Non-pigmented ciliary epithelial cell (primary cell): ENCODE results near the gene TRPV3.
"Not testable (repeated sequence)": the region's sequence is repeated elsewhere in the genome, so short reads cannot be mapped to it uniquely, and the experiment has no call there.

ENCODE experiments used
- DNase-seq: peaks from one replicate; pipeline ENCODE4 v3.0.0-alpha.2; 2010; ENCODE audit warnings: low read depth

TRPV3 gene

DNA sequence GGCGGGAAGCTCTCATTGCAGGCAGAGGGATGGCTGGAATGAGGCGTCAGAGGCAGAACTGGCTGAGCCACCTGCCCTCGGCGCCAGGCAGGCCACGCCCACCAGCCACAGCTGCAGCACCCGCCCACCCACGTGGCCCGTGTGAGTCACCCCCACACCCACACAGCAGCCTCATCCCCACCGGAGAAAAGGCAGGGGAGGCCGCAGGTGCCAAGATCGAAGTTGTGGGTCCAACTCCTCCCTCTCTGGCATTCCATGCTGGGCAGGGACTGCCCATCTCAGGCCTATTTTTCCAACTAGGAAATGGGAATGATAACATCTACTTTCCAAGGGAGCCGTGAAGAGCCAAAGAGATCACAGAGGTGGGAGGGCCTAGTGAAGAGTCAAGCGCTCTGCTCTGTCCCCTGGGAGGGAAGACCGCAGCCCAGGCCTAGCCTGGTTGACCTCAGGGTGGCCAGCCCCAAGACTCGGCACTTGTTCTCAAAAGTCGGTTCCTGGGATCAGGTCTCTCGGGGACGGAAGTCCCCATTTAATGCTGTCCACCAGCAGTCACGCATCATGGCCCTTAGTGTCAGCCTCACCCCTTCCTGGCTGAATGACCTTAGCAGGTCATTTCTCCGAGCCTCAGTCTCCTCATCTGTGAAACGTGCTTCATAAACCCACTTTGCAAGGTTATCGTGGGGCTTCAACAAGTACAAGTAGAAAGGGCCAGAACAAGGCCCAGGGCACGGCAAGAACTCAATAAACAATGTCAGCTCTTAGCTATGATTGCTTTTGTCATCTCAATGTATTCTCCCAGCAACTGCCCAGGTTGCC lies at the start of gene TRPV3:
Gene TRPV3 (minus strand): TSS at position 45 of the 816 bp plus-strand sequence. CDS start 2,962 bp downstream, outside the sequence.
- DNase-seq, result no peak

DNA sequence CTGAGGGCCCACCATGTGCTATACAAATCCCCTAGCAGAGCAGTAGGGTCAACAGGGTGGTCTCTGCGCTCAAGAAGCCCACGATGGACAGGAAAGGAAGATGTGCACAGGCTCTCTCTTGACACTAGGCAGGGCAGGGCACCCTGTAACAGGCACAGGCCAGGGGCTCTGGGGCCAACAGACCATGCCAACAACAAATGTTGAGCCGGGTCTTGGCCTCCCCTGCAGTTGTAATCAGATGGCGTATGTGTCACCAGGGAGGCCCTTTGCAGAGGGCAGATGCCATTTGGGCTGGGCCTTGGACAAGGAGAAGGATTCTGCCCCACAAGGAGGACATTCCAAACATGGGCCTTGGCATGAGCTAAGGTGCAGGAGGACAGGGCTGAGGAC lies 46.3 kb upstream of the TRPV3 start:
- no peak for DNase-seq

DNA sequence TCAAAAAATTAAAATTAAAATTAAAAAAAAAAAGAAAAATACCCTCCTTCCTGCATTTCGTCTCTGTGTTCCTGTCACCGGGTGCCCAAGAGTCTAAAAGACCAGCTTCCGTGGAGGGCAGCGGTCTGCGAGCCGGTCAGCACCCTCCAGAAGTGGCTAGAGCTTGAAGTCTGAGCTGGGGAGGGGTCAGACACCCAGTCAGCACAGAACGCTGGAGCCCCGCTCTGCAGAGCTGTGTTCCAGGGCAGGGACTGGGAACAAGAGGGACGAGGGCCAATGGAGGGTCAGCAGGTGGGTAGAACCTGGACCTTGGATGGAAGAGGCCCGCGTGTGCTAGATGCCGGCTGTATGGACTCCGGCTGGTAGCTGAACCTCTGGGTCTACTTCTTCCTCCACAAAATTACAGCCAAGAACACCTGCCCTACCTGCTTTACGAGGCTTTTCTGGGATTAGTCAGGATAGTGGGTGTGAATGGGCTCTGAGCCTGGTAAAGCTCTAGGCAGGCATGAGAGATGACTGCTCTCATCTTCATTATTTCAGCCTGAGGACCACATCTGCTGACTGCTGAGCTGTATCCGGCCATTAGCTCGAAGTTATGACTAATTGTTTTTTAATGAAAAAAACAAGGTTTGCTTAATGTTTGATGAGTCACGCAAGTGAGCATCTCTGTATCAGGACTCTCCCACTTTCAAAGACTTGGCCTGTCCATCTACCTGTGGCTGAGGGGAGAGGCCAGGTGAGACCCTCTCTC lies 45.7 kb upstream of the TRPV3 start:
- DNase-seq, result peak; percentile 48

DNA sequence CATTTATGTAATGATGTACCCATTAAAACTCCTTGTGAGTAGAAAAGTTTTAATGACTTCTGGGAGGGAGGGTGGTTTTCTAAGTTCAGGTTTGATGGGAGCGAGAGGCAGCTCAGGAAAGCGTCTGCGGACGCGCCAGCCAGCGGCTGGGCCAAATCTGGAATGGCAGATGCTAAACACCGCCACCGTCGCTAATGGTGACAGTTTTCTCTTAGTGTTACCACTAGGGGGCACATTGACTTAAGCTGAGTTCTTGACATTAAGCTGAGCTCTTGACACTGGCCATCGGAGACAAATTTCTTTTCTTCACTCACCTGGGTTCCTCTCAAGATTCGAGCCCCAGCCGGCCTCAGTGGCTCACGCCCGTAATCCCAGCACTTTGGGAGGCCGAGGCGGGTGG lies 44.9 kb upstream of the TRPV3 start:
- no peak for DNase-seq

DNA sequence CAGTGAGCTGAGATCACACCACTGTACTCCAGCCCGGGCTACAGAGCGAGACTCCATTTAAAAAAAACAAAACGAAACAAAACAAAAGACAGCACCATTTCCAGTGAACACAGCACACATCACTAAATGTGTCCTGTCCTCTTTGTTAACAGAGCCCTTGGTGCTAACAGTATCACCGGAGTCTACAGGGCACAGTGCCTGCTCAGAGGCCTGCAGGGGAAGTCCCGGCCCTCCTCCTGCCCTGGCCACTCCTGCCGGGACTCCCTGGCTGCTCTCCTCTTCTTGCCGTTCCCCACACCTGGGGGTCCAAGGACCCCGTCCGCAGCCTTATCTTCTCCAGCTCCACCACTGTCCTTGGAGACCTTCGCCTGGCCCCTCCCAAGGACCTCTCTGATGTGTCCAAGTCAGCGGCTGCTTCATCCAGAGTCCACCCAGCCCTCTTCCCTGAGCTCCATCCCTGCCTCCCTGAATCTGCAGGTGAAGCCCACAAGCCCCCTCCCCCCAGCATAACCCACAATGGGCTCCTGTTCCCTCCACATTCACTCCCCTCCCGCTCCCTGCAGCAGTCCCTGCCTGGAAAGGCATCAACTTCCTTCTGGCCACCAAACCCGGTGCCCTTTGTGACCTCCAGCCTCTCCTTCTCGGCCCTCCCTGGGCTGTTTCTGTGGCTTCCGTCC lies 43.1 kb upstream of the TRPV3 start:
- DNase-seq, result no peak

DNA sequence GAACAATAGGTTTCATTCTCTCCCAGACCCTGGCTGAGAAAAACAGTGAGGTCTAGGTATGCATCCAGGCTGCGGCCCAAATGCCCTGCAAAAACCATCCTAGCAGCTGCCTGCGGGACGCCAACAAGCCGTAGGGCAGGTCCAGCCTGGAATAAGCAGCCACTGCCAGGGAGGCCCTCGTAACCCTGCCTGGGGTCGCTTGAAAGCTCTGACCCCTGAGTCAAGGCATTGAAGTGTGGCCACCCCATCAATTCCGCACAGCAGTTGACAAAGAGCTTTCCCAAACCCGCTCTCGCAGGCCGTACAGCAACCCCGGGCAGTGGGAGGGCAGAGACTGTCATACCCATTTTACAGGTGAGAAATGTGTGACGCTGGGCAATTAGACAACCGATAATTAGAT lies 40.5 kb upstream of the TRPV3 start:
- no peak for DNase-seq

DNA sequence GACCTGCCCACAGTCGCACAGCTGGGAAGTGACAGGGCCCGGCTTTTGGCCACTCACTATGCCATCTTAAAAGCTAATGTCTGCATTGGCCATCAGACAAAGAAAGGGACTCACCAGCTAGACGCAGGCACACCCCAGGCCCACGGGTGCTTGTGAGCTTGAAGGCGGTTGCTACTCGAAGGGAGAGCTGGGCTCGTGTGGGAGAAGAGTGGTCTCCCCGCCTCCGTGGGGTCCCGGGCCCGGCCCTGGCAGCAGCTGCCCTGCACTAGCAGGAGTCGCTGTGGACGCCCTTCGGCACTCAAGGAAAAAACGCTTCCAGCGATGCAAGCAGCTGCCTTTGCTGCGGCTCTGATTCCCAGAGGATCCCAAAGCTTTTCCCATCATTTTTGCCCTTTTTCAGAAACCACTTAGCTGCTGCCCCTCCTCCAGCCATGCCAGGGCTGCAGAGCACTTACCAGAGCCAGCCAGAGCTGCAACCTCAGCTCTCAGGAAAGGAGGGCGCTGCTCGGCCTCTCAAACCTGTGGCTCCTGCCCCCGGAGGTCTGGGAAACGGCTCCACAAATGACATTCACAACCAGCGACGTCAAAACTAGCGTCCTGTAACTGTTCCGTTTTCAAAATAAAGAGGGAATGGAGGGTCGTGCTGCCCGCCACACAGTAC lies 39.3 kb upstream of the TRPV3 start:
- no peak for DNase-seq

DNA sequence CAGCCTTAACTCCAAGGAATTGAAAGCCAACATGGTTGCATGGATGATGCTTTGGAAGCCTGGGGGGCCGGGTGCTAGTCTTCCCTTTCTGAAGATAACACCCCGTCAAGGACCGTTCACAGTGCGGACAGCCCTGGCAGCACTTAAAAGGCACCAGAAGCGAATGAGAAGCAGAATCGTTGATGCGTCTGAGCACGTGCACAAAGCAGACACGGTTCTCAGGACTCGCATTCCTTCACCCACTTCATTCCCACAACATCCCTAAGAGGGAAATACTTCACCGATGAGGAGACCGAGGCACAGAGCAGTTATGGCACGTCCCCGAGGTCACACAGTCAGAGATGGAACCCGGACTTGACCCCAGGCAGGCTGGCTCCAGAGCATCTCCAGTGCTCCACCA lies 37.4 kb upstream of the TRPV3 start:
- DNase-seq, result no peak

DNA sequence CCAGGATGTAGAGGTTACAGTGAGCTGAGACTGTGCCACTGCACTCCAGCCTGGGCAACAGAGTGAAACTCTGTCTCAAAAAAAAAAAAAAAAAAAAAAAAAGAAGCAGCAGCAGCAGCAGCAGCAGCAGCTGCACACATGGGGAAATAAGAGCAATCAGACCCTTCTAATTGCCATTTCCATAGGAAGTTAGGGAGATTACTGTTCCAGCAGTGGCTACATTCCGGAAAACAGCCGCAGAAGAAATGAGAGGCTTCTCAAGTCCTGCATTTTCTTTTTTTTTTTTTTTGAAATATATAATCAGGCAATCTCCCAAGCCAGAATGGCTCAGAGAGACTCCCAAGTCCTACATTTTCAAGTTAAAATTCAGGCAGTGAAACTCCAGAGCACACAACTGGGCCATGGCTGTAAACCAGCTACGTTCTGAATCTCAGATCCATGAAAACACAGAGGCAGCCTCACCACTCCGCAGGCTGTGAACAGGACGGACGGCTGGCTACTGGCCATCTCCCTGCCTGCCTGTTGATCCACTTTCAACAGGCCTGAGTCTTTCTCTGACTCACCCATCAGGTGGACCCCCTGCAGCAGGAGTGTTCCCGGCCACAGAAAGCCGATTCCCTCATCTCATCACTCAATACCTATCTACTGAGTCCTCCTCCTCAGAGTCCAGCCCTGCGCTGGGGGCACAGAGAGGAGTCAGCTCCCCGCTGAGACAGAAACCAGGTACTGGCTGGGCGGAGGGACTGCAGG lies 36.6 kb upstream of the TRPV3 start:
- peak; percentile 65 for DNase-seq

DNA sequence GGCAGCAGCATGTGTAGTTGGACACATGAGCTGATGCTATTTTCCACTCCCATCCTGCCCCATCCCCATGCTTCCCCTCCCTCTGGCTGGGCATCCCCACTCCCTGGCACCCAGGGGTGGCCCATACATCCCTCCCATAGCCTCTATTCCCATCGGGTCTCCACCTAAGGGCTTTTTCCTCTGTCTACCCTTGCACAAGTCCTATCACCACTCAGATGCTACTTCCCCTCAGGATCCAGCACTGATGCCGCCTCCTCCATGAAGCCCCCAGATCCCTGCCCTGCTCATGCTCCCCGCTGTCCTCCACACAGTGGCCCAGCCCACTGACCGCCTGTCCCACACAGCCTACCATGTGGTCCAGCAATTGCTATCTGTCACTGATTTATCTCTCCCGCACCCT lies 35.8 kb upstream of the TRPV3 start:
- no peak for DNase-seq

DNA sequence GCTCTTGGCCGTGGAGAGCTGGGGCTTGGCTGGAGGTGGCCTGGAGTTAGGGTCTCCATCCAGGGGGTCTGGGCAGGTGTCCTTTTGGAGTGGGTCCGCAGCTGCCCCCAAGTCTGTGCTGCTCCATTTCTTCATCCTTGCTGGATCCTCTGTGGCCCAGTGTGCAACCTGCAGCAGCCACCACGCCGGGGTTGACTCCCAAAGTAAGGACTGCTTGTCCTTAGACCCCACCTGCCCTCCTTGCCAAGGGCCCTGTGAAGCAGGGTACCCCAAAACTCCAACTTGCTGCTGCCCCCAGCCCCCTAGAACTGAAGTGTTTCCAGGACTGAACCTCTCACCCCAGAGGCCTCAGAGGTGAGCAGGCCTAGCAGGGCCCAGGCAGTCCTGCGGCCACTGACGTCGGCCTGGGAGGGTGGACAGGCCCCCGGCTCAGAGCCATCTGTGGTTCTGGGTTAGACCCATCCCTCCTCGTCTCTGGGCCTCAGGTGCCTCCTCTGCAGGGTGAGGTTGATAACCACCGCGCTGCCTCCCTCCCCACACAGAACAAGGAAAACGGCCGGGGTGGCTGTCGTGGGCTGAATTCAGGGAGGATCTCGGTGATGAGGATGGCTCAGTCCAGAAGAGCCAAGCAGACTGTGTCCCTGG lies 34.7 kb upstream of the TRPV3 start:
- no peak for DNase-seq

DNA sequence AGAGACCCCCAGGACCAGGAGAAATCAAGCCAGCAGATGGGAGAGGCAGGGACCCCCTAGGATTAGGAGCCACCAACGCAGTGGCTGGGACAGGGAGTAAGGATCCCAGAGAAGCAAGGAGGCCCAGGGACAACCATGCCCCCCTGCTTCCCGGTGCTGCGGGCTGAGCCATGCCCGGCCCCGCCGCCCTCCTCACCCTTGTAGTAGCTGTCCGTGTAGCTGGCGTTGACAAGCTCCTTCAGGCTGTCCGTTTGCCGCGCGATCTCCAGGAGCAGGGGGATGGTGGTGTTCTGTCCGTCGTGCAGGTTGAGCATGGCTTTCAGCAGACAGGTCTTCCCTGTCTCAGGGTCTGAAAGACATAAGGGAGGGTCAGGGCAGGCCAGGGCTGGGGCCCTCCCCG lies 33.2 kb upstream of the TRPV3 start:
- DNase-seq, result no peak

DNA sequence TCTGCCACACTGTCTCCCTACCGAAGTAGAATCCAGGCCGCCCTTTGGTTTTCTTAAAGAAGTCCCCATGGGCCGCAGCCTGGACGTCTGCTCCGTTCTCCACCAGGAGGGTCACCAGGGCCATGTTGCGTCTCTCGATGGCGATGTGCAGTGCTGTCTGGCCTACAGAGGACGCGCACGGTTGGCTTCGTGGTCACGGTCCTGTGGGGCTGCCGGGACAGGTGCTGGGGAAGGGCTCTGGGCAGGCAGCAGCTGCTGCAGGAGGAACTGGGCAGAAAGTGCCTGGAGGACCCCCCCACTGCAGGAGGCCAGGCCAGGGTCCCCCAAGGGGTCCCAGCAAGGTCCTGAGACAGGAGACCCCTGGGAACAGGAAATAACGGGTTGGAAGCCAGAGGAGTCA lies 32.6 kb upstream of the TRPV3 start:
- DNase-seq, result no peak

DNA sequence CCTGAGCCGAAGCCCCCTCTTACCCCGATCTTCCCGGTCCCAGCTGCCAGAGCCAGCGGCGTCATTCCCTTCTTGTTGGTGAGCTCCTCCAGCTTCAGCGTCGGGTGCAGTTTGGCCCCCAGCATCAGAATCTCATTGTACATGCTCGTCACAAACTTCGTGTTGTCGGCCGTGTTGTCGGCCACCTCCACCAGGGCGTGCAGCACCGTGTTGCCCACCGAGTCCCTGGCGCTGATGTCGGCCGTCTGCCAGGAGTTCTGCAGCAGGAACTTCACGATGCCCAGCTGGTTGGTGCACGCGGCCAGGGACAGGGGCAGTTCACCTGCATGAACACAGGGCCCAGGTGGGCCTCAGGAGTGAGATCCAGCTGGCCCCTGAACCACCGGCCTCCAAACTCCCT lies 32.2 kb upstream of the TRPV3 start:
- no peak for DNase-seq

DNA sequence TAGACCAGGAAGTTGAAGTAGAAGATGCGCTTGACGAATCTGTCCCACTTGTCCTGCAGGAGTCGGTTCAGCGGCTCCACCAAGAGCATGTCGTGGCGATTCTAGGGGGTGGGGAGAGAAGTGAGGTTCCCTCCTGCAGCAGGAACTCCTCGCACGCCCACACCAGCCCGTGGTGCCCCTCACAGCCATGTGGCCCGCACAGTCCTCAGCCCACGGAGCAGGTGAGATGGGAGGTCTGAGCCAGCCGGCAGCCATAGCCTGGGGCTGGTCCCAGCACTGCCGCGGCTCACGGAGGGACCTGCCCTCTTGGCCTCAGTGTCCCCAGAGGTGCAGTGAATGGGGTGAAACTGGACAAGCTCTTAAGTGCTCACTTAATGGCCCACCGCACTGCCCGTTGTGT lies 28.2 kb upstream of the TRPV3 start:
- DNase-seq, result no peak

DNA sequence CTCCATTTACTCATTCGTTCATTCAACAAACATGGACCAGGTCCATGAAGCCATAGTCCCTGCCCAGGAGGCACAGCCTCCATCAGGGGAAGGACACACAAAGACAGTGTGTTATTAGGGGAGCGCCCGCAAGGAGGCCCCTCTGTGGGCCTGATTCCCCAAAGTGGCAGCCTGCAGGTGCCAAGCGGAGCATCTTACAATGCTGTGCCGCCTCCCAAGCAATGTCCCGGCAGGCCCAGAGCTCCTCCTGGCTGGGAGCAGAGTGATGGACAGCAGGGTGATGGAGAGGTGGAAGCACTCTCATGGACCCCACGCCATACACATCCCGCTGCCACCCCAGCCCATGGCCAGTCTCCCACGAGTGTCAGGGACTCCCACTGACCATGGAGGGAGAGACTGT lies 25.8 kb upstream of the TRPV3 start:
- DNase-seq, result no peak

DNA sequence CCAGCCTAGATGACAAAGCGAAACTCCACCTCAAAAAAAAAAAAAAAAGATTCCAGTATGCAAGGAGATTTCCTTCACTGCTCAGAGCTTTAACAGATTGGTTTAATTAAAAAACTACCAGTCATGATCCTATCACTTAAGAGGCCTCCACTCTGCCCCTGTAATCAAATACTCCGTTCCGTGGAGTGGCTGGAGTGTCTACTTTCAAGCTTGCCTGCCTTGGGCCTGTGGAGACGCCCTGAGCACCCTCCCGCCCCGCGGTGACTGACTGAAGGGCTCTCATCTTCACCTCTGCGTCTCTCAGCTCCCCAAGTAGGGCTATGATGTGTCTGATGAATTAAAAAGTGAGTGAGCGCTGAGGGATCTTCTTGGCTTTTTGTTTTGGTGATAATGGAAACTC lies 25.3 kb upstream of the TRPV3 start:
- no peak for DNase-seq

DNA sequence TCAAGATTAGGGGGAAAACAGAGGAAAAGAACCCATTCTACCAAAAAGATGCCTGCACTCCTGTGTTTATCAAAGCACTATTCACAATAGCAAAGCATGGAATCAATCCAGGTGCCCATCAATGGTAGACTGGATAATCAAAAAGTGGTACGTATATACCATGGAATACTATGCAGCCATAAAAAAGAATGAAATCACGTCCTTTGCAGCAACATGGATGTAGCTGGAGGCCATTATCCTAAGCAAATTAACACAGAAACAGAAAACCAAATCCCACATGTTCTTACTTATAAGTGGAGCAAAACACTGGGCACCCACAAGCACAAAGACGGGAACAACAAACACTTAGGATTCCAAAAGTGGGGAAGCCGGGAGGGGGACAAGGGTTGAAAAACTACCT lies 21.1 kb upstream of the TRPV3 start:
- not testable (repeated sequence) for DNase-seq

DNA sequence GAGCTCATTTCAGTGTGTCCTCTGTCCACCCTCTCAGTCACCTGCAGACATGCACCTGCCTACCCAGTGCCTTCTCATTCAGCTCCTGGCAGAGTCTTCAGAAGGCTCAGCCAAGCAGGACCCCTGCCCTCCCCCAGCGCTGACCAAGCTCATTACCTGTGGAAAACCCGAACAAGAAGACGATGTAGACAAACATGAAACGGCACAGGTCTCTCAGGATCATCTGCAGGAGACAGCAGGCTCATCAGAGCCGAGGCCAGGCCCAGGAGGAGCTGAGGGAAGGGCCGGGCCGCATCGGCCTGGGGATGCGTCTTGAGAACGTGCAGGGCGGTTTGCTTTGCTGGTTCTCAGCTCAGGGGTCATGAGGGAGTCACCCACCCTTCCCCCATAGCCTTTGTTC lies 19.4 kb upstream of the TRPV3 start:
- DNase-seq, result no peak

DNA sequence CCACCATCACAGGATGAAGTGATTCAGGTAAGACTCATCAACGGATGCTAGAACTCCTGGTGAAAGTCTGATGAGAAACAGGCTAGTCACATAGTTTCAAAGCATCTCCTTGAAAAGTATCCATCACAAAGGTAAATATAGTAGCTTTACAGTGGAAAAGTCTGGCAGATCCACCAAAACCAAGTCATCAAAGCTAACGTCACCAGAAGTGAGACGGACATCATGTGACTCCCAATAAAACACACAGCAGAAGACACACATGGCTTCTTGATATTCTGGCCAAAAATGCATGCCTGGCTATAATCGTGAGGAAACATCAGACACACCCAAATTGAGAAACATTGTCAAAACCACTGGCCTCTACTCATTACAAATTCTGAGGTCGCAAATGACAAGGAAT lies 17.9 kb upstream of the TRPV3 start:
- no peak for DNase-seq

DNA sequence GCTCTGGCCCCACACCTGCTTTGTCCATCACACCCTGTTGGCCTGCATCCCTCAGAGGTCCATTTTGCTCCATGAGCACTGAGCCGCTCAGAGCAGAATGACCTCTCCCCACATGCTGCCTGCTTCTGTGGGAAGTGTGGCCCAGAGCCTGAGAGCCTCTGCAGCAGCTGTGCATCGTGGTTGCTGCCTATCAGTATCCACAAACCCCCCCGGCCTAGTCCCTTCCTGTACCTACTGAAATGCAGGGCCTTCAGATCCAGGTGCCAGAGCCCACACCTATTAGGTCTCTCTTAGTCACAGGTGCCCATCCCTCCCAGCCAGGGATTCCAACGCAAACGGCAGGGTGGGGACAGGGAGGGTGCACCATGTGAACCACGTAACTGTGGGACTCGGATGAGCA lies 16.6 kb upstream of the TRPV3 start:
- DNase-seq, result no peak
